Stimulated activated CD4-positive, alpha-beta T cell treated with anti-CD3 and anti-CD28 coated beads, TNF-alpha, amount 100 ng/mL, for 4 hours (primary cell): ENCODE results near the gene DTNBP1.

ENCODE experiments used
- DNase-seq, 3 experiments: peaks; one replicate each; pipeline ENCODE4 v3.0.0-alpha.2; 2020; ENCODE audit warnings: low read depth in 3 of 3

Gene DTNBP1

GRCh38 chr6:15515226-15515625 lies 147.6 kb downstream of the DTNBP1 start:
- DNase-seq, result no peak

- no peak for DNase-seq
Measured at GRCh38 chr6:15513801-15514711, 148.8 kb downstream of the DTNBP1 start.

GRCh38 chr6:15513131-15513771 lies 149.6 kb downstream of the DTNBP1 start:
- DNase-seq, result no peak

GRCh38 chr6:15512721-15513120 lies 150.1 kb downstream of the DTNBP1 start:
- no peak for DNase-seq

GRCh38 chr6:15512126-15512525 lies 150.7 kb downstream of the DTNBP1 start:
- no peak for DNase-seq

DNA sequence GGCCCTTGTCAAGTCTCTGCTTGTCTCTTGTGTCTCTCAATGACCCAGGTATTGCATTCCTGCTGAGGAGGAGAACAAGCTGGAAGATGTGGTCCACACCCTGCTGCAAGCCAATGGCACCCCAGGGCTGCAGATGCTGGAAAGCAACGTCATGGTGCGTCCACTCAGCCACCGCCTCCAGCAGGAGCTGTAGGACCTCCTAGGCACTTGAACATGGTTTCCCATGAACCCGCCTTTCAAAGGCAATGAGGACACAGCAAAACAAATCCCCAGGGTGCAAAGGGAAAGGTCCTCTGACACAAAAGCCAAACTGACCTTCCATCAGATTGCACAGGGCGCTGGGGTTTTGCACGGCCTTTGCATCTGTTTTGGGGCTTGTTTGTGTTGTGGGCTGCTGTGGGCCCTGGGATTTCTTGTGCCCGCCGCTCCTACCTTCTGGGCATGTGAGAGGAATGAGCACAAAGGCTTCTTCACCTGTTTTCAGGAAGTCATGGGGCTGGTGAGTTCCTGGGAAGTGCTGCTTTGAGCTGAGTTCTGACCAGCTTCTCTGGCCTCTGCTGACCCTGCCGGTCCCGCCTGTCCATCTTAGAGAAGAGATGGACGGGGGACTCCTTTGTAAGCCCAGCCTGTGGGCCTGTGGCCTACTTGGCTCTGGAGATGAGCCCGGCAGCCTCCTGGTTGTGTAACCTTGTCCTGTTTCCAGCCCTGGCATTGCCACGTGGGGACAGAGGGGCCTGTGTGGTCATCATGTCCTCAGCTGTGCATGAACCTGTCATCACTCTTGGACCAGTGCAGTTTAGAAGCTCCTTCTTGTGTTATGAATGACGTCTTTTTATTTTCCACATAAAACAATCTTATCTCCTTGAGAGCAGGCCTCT lies 151.3 kb downstream of the DTNBP1 start:
- DNase-seq, result no peak

DNA sequence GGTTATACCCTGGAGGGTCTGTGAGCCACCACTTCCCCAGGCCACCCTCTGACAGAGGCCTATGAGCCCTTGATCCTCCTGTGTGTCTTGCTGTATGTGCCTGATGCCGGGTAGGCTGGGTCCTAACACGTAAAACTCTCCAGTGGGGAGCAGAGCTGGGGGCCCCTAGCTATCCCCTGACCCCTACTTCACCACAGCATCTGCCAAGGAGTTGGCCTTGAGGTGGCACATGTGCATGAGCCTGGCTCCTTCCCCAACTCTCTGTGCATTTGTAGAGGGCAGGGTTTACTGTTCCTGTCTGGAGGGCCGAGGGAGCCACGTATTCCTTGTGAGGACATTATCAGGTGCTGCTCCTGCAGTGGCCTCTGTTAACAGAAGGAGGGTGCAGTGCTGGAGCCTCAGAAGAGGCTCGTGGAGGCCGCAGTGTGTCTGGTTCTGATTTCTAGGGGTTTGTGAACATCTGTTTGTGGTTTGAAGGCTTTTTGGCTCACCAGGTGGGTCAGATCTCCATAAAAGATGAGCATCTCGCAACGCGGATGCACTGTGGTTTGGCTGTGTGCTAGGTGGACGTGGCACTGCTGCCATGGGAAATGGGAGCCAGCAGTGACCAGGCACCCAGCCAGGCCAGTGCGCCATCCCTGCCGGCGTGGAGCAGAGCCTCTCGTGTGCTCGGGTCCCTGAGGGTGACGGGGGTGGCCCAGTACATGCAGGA lies 152.1 kb downstream of the DTNBP1 start:
- DNase-seq, result no peak

DNA sequence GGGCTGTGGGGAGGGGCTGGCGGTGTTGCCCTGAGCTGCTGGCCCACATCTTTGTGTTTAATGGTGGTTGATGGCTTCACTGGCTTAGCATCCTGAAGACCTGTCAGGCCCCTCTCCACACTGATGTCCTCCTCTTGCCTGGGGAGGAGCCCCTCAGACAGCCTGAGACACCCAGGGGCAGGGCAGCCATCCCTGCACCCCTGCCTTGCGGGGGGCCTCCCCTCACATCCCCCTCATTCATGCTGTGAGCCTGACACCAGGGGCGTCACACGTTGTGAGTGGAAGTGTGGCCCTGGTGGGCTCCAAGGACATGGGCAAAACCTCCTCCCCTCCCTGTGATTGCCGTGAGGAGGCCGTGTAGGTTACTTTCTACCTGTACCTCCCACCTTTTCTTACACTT lies 152.7 kb downstream of the DTNBP1 start:
- no peak for DNase-seq

- DNase-seq, result no peak
Measured at GRCh38 chr6:15509335-15509933, 153.4 kb downstream of the DTNBP1 start.

DNA sequence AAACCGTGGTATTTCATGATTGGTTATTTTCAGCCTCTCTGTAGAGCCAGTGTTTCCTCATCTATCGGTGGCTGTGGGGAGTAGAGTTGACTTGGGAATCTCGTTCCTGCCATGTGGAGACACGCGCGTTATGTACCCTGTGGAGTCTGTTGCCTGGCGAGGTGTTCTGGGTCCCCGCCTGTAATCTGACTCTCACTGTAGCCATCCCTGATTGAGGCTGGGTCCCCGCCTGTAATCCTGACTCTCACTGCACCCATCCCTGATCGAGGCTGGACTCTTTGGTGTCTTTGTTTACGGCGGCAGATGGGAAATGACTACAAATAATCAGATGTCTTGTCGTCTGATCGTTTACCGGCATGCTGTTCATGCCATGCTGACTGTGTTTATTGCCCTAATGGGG lies 153.9 kb downstream of the DTNBP1 start:
- no peak for DNase-seq

DNA sequence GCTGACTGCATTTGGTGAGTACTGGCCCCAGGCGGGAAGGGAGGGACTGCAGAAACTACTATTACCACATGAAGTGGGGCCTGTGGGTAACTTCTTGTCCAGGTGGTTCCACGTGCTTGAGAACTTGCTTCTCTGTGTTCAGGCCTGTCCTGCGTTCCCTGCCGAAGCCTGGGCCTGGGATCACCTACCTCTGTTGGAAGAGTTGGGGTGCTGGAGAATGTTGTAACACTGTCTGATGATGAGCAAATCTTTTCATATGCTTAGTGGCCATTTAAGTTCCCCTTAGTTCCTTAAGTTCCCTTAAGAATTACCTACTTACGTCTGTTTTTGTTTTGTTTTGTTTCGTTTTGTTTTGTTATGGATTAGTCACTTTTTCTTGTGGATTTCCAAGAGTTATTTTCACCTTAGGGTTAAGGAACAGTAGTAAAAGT lies 154.4 kb downstream of the DTNBP1 start:
- DNase-seq, result no peak

GRCh38 chr6:15507746-15508145 lies 155.1 kb downstream of the DTNBP1 start:
- no peak for DNase-seq

DNA sequence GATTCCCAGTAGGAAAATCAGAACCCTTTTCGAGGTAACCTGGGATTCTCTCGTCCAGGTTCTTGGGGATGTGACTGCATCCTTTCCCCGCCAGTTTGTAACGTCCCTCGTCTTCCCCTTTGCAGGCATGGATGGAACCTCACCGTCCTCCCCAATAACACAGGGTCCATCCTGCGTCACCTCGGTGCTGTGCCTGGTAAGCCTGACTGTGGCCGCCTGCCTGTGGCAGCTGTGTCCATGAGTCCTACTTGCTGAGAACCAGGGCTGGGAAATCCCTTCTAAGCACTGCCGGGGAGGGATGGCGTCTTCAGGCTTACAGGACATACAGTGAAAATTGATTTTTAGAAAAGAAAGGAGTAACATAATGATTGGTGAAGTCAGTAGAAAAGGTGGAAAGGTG lies 155.6 kb downstream of the DTNBP1 start:
- DNase-seq, result no peak

DNA sequence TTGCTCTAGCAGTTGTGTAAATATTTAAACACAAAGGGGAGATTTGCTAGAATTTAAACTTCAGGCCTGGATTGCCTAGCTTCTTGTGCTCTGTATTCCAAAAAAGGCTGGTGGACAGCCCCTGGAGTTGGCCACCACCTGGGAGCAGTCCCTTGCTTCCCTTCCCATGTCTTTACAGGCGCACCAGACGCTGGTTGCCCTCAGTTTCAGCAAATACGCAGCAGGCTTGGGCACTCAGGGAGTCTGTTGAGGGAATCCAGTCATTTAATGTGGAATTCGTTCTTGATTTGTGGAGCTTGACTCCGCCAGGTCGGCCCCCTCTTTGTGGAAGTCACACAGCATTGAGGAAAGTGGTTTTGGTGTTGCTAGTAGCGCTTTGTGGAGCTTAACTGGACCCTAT lies 156.8 kb downstream of the DTNBP1 start:
- DNase-seq, result no peak

- DNase-seq, result no peak
Measured at GRCh38 chr6:15505463-15505918, 157.3 kb downstream of the DTNBP1 start.

DNA sequence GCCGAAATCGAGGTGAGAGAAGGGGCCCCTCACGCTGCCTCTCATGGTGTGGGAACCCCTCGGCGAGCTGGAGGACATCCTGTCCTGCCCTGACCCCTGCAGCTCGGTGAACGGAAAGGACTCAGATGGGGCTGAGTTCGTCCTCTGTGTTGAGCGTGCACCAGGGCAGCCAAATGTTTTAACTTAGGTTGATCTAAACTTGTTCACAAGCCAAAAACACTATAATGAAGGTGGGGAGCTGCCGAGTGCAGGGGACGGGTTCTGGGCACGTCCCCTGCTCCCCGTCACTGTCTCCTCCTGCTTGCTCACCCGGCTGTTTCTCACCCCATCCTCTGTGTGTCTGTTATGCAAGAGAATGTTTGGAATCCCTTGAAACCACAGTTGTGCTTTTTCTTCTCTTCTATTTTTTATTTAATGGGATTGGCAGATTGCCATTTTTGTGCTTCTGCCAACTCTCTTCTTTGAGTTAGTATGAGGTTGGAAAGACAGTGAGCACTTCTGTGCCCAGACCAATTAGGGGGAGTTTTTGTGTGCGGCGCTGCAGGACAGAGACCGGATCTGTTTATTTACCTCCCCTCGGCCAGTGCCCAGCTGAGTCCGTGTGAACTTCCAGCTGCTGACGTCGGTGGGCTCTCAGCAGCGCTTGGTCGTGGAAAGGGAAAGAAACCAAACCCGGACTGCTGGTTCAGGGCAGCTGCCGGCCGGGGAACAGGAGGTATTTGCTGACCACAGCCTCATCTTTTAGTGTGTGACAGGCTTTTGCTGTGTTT lies 158.1 kb downstream of the DTNBP1 start:
- DNase-seq, result no peak

DNA sequence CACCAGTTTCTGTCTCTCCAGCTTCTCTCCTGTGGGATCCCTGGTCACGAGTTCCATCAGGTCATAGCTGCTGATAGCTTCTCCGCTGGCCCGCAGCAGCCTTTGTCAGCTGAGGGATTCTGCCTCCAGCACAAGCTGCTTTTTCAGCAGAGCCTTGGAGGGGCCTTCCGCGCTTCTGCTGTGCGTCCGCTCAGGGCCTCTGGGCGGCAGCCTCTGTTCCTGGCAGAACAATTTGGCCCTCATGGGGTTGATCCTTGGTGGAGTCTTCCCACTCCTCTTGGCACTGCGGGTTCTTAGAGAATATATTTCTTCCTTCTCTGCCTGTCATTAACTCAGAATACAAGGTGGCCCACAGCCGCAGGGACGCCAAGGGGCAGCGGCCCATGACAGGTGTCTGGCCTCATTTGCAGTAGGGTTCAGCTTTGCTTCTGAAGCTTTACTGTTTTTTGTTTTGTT lies 158.8 kb downstream of the DTNBP1 start:
- no peak for DNase-seq

GRCh38 chr6:15503346-15503680 lies 159.5 kb downstream of the DTNBP1 start:
- DNase-seq, result no peak

DNA sequence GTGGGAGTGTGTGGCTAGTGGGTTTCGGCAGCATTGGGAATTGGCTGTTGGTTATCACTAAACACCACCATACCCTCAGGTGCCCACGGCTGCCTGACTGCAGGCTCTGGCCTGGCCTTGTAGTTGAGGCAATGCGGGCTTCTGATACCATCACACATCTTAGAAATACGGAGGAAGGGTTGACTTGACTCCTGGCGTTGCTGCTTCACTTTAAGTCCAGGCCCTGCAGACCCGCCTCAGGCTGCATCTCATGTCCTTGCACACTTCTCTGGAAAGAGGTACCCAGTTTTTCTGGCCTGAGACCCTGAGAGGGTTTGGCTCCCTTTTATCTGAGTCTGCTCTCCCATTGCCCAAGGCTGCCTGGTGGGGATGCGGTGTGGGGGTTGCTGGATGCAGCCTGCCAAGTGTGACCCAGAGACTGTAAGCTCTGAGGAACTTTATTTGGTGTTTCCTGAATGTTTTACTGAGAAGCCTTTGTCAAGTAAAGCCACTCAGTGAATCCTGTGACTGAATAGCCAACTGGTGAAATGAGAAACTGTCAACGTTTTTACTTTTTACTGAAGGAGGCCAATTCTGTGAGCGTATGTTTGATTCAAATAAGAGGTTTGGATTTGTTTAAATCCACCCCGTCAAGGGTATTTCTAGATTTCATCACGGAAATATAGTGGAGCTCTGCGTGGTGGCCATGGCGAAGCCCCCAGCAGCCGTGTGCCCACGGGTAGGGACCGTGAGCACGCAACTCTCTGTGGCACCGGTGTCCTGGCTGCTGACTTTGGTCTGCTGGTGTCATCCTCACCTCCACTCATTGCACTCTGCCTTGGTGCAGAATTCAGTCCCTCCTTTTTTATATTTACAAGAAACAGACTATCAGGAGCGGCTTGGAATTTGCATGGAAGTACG lies 160.1 kb downstream of the DTNBP1 start:
- DNase-seq, result no peak
